Vagina (tissue), 2 donors: Measurements from ENCODE around the gene HNRNPUL2. TPM values are rescaled to one million over a fixed set of nuclear protein-coding genes. Genes with fewer than 3 reads are reported as not detected.
"Not testable (repeated sequence)": the region's sequence is repeated elsewhere in the genome, so short reads cannot be mapped to it uniquely, and the experiment has no call there.

Source experiments
- DNase-seq, 2 donors: peaks; one replicate each; pipeline ENCODE4 v3.0.0-alpha.2; 2017; ENCODE audit errors: extremely low spot score in 2 of 2
- H3K27ac ChIP-seq: fragments of 200-600 bp; sonication (generic); one replicate; pipeline ENCODE4 v1.5.1; 2019
- H3K27me3 ChIP-seq: fragments of 200-600 bp; sonication (generic); one replicate; pipeline ENCODE4 v1.5.1; 2019
- H3K36me3 ChIP-seq, 2 donors: fragments of 200-600 bp; sonication (generic); one replicate each; pipeline ENCODE4 v1.5.1; 2017 to 2019
- H3K4me1 ChIP-seq: fragments of 200-600 bp; sonication (generic); one replicate; pipeline ENCODE4 v1.5.1; 2019
- H3K4me3 ChIP-seq, 2 donors: fragments of 200-600 bp; sonication (generic); 1 replicate in 1 of 2; 2 replicates in 1 of 2; pipeline ENCODE4 v1.5.1; 2016 to 2019
- H3K9me3 ChIP-seq: fragments of 200-600 bp; sonication (generic); one replicate; pipeline ENCODE4 v1.5.1; 2019
- POLR2A ChIP-seq, 2 donors: fragments of 450-650 bp; IDR thresholded peaks; one replicate each; pipeline ENCODE4 v1.6.1; 2017; ENCODE audit warnings: antibody characterized with exemption in 2 of 2, mild to moderate bottlenecking in 2 of 2, moderate library complexity in 2 of 2
- POLR2AphosphoS5 ChIP-seq, 2 donors: sonication (generic); formaldehyde crosslinking; IDR thresholded peaks; one replicate each; pipeline ENCODE4 v1.9.0; 2017; ENCODE audit warnings: antibody characterized with exemption in 2 of 2, mild to moderate bottlenecking in 2 of 2, low read depth in 1 of 2; ENCODE audit not compliant: insufficient read depth in 1 of 2
- intact Hi-C: fragments of 100-400 bp; cut with DNase I; formaldehyde crosslinking; loops from one replicate; pipeline ENCODE4 v1.15.1; 2023
- total RNA-seq: library from RNA; depleted of rRNA; stranded (reverse); fragments of >200 nt; gene quantifications from one replicate; pipeline ENCODE4 v1.2.3, GENCODE V29; 2016
- TF ChIP-seq, protein P1 (sequence below), 3 experiments: fragments of 450-650 bp in 2 of 3; fragments of 200-600 bp in 1 of 3; sonication (generic) in 1 of 3; IDR thresholded peaks; one replicate each; pipeline ENCODE4 v1.5.1; 2017 to 2019; ENCODE audit warnings: antibody characterized with exemption in 3 of 3, mild to moderate bottlenecking in 2 of 3, moderate library complexity in 2 of 3

The HNRNPUL2 gene
- total RNA-seq, 1 donor from 2014 or later = 30.7 TPM

DNA sequence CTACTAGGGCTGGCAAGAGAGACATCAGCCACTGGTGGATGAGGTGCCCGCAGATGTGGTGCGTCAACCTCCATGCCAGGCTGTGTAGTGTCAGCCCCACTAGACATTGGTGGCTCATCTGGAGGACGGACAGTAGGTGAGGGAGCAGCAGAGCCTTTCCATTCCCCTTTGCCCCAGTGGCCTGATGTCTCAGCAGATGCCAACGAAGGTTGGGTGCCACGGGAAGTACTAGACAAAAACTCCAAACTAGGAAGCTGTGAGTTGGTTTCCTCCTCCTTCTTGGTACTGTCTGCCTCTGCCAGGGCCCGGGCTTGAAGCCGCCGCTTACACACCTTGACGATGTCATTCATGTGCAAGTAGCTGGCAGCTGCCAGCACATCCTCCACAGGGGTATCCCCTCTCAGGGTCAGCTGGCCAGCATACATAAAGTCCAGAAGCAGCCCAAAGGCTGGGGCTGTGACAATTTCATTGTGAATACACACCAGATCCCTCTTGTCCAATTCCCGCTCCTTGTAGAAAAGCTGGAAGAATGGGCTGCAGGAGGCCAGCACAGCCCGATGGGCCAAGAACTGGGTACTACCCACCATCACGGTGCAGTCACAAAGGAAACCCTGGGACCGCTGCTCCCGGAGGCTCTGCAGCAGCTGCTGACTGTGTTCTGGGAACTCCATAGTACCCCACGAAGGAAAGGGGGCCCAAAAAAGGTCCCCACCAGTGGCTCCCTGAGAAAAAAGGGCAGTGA is 25.9 kb upstream of the HNRNPUL2 start:
- intact Hi-C loops = no loop called here
- peak overlapping the region; percentile 89 for H3K27ac ChIP-seq
- H3K4me1 ChIP-seq = peaks cover 19% of the 10 kb centered on the region

DNA sequence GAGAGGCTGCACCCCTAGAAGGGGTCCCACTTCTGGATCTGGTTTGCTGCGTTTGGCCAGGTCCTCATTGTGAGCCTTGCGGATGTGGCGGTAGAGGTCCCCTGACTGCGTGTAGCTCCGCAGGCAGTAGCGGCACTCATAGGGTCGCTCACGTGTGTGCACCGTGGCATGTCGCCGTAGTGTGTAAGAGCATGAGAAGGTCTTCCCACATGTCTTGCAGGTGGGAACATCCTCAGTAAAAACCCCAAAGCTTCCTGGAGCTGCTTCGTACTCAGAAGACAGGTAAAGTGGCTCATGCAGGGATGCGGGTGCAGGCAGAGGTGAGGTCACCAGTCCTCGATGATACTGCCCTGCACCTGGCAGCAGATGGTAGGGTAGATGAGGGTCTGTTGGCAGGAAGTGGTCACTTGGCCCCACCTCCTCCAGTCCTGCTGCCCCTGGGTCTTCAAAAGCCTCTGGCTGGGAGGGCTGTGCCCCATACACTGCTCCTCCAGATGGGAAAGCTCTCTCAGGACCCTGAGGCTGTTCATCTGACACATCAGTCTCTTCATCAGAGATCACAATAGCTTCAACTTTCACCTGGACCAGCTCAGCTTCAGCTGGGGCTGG is 25.0 kb upstream of the HNRNPUL2 start:
- peaks cover 19% of the 10 kb centered on the region for H3K4me1 ChIP-seq
- H3K4me3 ChIP-seq = no peak overlapping the region
- H3K27me3 ChIP-seq = no peaks in the 10 kb centered on the region
- DNase-seq = no peak
- no peak overlapping the region for H3K27ac ChIP-seq
- TF ChIP-seq, protein P1, sequence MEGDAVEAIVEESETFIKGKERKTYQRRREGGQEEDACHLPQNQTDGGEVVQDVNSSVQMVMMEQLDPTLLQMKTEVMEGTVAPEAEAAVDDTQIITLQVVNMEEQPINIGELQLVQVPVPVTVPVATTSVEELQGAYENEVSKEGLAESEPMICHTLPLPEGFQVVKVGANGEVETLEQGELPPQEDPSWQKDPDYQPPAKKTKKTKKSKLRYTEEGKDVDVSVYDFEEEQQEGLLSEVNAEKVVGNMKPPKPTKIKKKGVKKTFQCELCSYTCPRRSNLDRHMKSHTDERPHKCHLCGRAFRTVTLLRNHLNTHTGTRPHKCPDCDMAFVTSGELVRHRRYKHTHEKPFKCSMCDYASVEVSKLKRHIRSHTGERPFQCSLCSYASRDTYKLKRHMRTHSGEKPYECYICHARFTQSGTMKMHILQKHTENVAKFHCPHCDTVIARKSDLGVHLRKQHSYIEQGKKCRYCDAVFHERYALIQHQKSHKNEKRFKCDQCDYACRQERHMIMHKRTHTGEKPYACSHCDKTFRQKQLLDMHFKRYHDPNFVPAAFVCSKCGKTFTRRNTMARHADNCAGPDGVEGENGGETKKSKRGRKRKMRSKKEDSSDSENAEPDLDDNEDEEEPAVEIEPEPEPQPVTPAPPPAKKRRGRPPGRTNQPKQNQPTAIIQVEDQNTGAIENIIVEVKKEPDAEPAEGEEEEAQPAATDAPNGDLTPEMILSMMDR (IDR thresholded peaks at IDR 0.05) = no peak
- TF ChIP-seq POLR2A (IDR thresholded peaks at IDR 0.05) = no peak
- TF ChIP-seq POLR2AphosphoS5 (IDR thresholded peaks at IDR 0.05; ENCODE audit: insufficient read depth in 1 of 2, low read depth in 1 of 2) = no peak
- intact Hi-C loops = no loop called here
- no peaks in the 10 kb centered on the region for H3K9me3 ChIP-seq
- peaks cover 0 to 11% of the 10 kb centered on the region in 2 donors for H3K36me3 ChIP-seq

More for the DNA sequence above, 25.9 kb upstream of the HNRNPUL2 start:
- peak overlapping the region; percentile 57 to 72 for H3K4me3 ChIP-seq
- H3K9me3 ChIP-seq = no peaks in the 10 kb centered on the region
- peaks cover 0 to 11% of the 10 kb centered on the region in 2 donors for H3K36me3 ChIP-seq
- no peaks in the 10 kb centered on the region for H3K27me3 ChIP-seq
- TF ChIP-seq POLR2A (IDR thresholded peaks at IDR 0.05) (no peak), POLR2AphosphoS5 (IDR thresholded peaks at IDR 0.05; ENCODE audit: insufficient read depth in 1 of 2, low read depth in 1 of 2) (no peak)
- TF ChIP-seq, protein P1 (IDR thresholded peaks at IDR 0.05) = no peak
- DNase-seq = no peak

DNA sequence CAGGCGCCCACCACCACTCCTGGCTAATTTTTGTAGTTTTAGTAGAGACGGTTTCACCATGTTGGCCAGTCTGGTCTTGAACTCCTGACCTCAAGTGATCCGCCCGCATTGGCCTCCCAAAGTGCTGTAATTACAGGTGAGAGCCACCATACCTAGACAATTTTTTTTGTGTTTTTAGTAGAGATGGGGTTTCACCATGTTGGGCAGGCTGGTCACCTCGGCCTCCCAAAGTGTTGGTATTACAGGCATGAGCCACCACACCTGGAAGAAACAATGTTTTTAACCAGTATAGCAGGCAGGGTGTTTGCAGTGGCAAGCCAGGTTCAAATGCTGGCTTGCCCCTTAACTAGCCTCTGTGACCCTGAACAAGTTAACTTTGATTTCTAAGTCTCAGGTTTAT is 22.7 kb upstream of the HNRNPUL2 start:
- DNase-seq, H3K27me3 ChIP-seq, H3K4me3 ChIP-seq, H3K27ac ChIP-seq, intact Hi-C loops, H3K9me3 ChIP-seq: not testable (repeated sequence)
- Histone ChIP-seq H3K36me3 (peaks cover 0 to 11% of the 10 kb centered on the region in 2 donors), H3K4me1 (peaks cover 19% of the 10 kb centered on the region)

DNA sequence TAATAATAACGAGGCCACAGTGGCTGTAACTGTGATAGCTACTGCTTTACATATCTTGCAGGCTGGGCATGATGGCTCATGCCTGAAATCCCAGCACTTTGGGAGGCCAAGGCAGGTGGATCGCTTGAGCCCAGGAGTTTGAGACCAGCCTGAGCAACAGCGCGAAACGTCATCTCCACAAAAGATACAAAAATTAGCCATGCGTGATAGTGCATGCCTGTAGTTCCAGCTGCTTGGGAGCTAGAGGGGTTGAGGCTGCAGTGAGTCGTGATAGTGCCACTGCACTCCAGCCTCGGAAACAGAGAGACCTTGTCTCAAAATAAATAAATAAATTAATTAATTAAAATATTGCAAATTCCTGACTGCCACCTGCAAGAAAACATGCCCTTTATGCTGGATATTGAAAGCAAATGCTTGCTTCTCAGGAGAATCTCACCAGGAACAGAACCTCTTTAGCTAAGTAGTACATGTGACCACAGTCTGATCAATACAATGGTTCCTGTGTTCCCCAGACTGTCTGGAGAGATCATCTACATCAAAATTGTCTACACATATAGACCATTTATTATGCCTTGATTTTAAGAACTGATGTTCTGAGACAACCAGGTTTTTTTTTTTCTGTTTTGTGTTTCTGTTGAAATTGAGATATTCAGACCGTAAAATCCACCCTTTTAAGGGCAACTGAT is 20.4 kb upstream of the HNRNPUL2 start:
- H3K36me3 ChIP-seq = peaks cover 0 to 8% of the 10 kb centered on the region in 2 donors
- H3K27me3 ChIP-seq = no peaks in the 10 kb centered on the region
- H3K27ac ChIP-seq = no peak overlapping the region
- H3K4me3 ChIP-seq = no peak overlapping the region
- no peak for DNase-seq
- TF ChIP-seq POLR2A (IDR thresholded peaks at IDR 0.05) = no peak
- TF ChIP-seq, protein P1 (IDR thresholded peaks at IDR 0.05) = no peak
- TF ChIP-seq POLR2AphosphoS5 (IDR thresholded peaks at IDR 0.05; ENCODE audit: insufficient read depth in 1 of 2, low read depth in 1 of 2) = no peak
- intact Hi-C loops = no loop called here
- H3K9me3 ChIP-seq = no peaks in the 10 kb centered on the region
- H3K4me1 ChIP-seq = peaks cover 3% of the 10 kb centered on the region

DNA sequence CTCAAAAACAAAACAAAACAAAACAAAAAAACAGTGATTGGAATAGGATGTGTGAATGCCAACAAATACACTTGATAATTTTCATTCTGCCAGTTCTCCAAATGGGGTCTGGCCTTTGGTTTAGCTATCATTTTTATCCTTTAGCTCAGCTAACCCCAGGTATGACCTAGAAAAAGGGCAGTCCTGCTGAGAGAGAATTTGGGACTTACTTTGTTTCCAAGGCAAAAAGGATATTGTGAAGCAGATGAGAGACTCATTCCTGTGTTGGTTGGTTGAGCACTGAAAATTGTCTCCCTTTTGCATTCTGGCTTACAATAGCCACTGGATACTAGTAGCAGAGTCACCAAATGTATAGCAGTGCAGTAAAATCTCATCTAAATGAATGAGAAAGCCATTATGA is 9.9 kb upstream of the HNRNPUL2 start:
- H3K27me3 ChIP-seq = no peaks in the 10 kb centered on the region
- no peak overlapping the region for H3K4me3 ChIP-seq
- H3K27ac ChIP-seq = no peak overlapping the region
- H3K9me3 ChIP-seq = no peaks in the 10 kb centered on the region
- no peak for DNase-seq
- no peak for TF ChIP-seq POLR2AphosphoS5 (IDR thresholded peaks at IDR 0.05; ENCODE audit: insufficient read depth in 1 of 2, low read depth in 1 of 2)
- TF ChIP-seq, protein P1 (IDR thresholded peaks at IDR 0.05) = no peak
- TF ChIP-seq POLR2A (IDR thresholded peaks at IDR 0.05) = no peak
- intact Hi-C loops = no loop called here
- H3K4me1 ChIP-seq = peaks cover 6% of the 10 kb centered on the region
- peaks cover 0 to 71% of the 10 kb centered on the region in 2 donors for H3K36me3 ChIP-seq
